PC-9 (cell line): ENCODE measurements around the gene C17orf58. TPM values are rescaled to one million over a fixed set of nuclear protein-coding genes. Genes with fewer than 3 reads are reported as not detected.
A peak's percentile ranks its signal among the peaks of the same experiment; 100 is the strongest.

ENCODE experiments used
- BruUV-seq: library from RNA; stranded (reverse); fragments of 400-500 nt; replicated peaks from 2 replicates; lab custom pipeline; 2021; lab: Mats Ljungman, UMichigan
- CTCF ChIA-PET: fragments of 300-600 bp; sonication (Branson Sonifier 250); formaldehyde crosslinking; loops from one replicate; lab custom pipeline; 2022; ENCODE audit warnings: antibody characterized with exemption; lab: Charles Lee
- POLR2A ChIA-PET: fragments of 300-600 bp; sonication (Branson Sonifier 250); formaldehyde crosslinking; loops from one replicate; lab custom pipeline; 2022; ENCODE audit warnings: antibody characterized with exemption; ENCODE audit not compliant: unreplicated experiment; lab: Charles Lee
- DNase-seq, 2 experiments: peaks; one replicate each; pipeline versions ENCODE4 v3.0.0 to v3.0.0-alpha.2; 2015 to 2022; ENCODE audit warnings: mixed read lengths in 1 of 2
- H2AFZ ChIP-seq: fragments of 200-600 bp; sonication (generic); 2 replicates; pipeline ENCODE4 v1.8.1; 2017; ENCODE audit warnings: antibody characterized with exemption
- H3F3A ChIP-seq: fragments of 200-600 bp; sonication (generic); 2 replicates; pipeline ENCODE4 v1.8.1; 2017; ENCODE audit warnings: antibody characterized with exemption, mild to moderate bottlenecking, low read depth; ENCODE audit not compliant: insufficient read depth
- H3K27ac ChIP-seq: fragments of 200-600 bp; sonication (generic); 2 replicates; pipeline ENCODE4 v1.6.1; 2016; ENCODE audit warnings: mixed run types
- H3K27me3 ChIP-seq: fragments of 200-600 bp; sonication (generic); 2 replicates; pipeline ENCODE4 v1.6.1; 2016; ENCODE audit warnings: low read depth, mixed run types; ENCODE audit not compliant: insufficient read depth
- H3K36me3 ChIP-seq: fragments of 200-600 bp; sonication (generic); 2 replicates; pipeline ENCODE4 v1.6.1; 2016; ENCODE audit warnings: low read depth, mixed run types
- H3K4me1 ChIP-seq: fragments of 200-600 bp; sonication (generic); replicated peaks from 2 replicates; pipeline ENCODE4 v1.6.1; 2016; ENCODE audit warnings: mixed run types; ENCODE audit not compliant: insufficient read depth
- H3K4me2 ChIP-seq: fragments of 200-600 bp; sonication (generic); 2 replicates; pipeline ENCODE4 v1.6.1; 2017; ENCODE audit warnings: mixed run types
- H3K4me3 ChIP-seq: fragments of 200-600 bp; sonication (generic); 2 replicates; pipeline ENCODE4 v1.6.1; 2016; ENCODE audit warnings: mixed run types
- H3K79me2 ChIP-seq: fragments of 200-600 bp; sonication (generic); 2 replicates; pipeline ENCODE4 v1.6.1; 2017; ENCODE audit warnings: low read depth, mixed run types
- H3K9me2 ChIP-seq: fragments of 200-600 bp; sonication (generic); 2 replicates; pipeline ENCODE4 v1.8.1; 2017; ENCODE audit warnings: mild to moderate bottlenecking; ENCODE audit not compliant: insufficient read depth
- H3K9me3 ChIP-seq: fragments of 200-600 bp; sonication (generic); 2 replicates; pipeline ENCODE4 v1.8.1; 2016; ENCODE audit warnings: low read depth; ENCODE audit not compliant: insufficient read depth
- H4K20me1 ChIP-seq: fragments of 200-600 bp; sonication (generic); 2 replicates; pipeline ENCODE4 v1.8.1; 2017; ENCODE audit not compliant: insufficient read depth
- CTCF ChIP-seq: fragments of 200-600 bp; sonication (generic); conservative IDR thresholded peaks from 2 replicates; pipeline ENCODE4 v1.6.1; 2017; ENCODE audit warnings: mixed run types, antibody characterized with exemption, mild to moderate bottlenecking, moderate library complexity
- EZH2 ChIP-seq: fragments of 200-600 bp; sonication (generic); IDR thresholded peaks from 2 replicates; pipeline ENCODE4 v1.8.0; 2017; ENCODE audit warnings: antibody characterized with exemption, low read depth
- intact Hi-C: fragments of 100-400 bp; cut with micrococcal nuclease; formaldehyde crosslinking; loops from one replicate; pipeline ENCODE4 v1.10.0; 2022; ENCODE audit not compliant: unreplicated experiment
- total RNA-seq: library from RNA; stranded (reverse); gene quantifications from 2 replicates; pipeline ENCODE4 v1.2.3, GENCODE V29; 2021

C17orf58 gene
- total RNA-seq, 1 experiment from 2014 or later: 14.5 TPM

- ChIA-PET POLR2A (no interaction called here), CTCF (interaction anchor here (0.7 kb wide), 1 partner anchor 10 kb away, joined by 4 read pairs; no protein-coding TSS in a partner anchor)
- H3K4me3 ChIP-seq: no peak overlapping the region
- TF ChIP-seq EZH2 (no peak), CTCF (no peak)
- no peaks in the 10 kb centered on the region for H3K79me2 ChIP-seq
- H3K36me3 ChIP-seq: peaks cover 51% of the 10 kb centered on the region
- no peak for DNase-seq
- intact Hi-C loops: no loop called here
- no peak overlapping the region for H3K27ac ChIP-seq
- H3K9me2 ChIP-seq: no peaks in the 10 kb centered on the region
- no TSS peak for BruUV-seq
- H3K27me3 ChIP-seq: no peaks in the 10 kb centered on the region
- H4K20me1 ChIP-seq: no peaks in the 10 kb centered on the region
- H3K4me1 ChIP-seq: no peaks in the 10 kb centered on the region
- H3F3A ChIP-seq: no peaks in the 10 kb centered on the region
- no peaks in the 10 kb centered on the region for H3K9me3 ChIP-seq
- H2AFZ ChIP-seq: no peak overlapping the region
- no peak overlapping the region for H3K4me2 ChIP-seq
Measured at GRCh38 chr17:67946513-67946912, 49.8 kb downstream of the C17orf58 start.

GRCh38 chr17:67944035-67944434 lies 52.2 kb downstream of the C17orf58 start:
- no peaks in the 10 kb centered on the region for H3K79me2 ChIP-seq
- H3K27ac ChIP-seq: no peak overlapping the region
- H3K36me3 ChIP-seq: peaks cover 65% of the 10 kb centered on the region
- no peak overlapping the region for H3K4me2 ChIP-seq
- H3K4me3 ChIP-seq: no peak overlapping the region
- H3F3A ChIP-seq: no peaks in the 10 kb centered on the region
- intact Hi-C loops: no loop called here
- TF ChIP-seq CTCF: no peak
- TF ChIP-seq EZH2: no peak
- H3K9me2 ChIP-seq: no peaks in the 10 kb centered on the region
- DNase-seq: no peak
- no peak overlapping the region for H2AFZ ChIP-seq
- no TSS peak for BruUV-seq
- no peaks in the 10 kb centered on the region for H3K4me1 ChIP-seq
- ChIA-PET POLR2A (no interaction called here), CTCF (interaction anchor here (1.0 kb wide), 1 partner anchor 522 kb away, joined by 3 read pairs; no protein-coding TSS in a partner anchor)
- no peaks in the 10 kb centered on the region for H4K20me1 ChIP-seq
- no peaks in the 10 kb centered on the region for H3K27me3 ChIP-seq
- no peaks in the 10 kb centered on the region for H3K9me3 ChIP-seq

GRCh38 chr17:67942810-67943209 lies 53.5 kb downstream of the C17orf58 start:
- Histone ChIP-seq H3K9me2 (no peaks in the 10 kb centered on the region), H3K79me2 (no peaks in the 10 kb centered on the region), H3K4me2 (no peak overlapping the region), H4K20me1 (no peaks in the 10 kb centered on the region), H3K27me3 (no peaks in the 10 kb centered on the region), H2AFZ (no peak overlapping the region), H3K27ac (no peak overlapping the region), H3K4me1 (no peaks in the 10 kb centered on the region), H3K9me3 (no peaks in the 10 kb centered on the region), H3K4me3 (no peak overlapping the region), H3K36me3 (peaks cover 67% of the 10 kb centered on the region), H3F3A (no peaks in the 10 kb centered on the region)
- POLR2A ChIA-PET: interaction anchor here (0.6 to 0.7 kb wide), 2 partner anchors 533 to 742 kb away, joined by 3 to 4 read pairs; no protein-coding TSS in a partner anchor
- no peak for DNase-seq
- CTCF ChIA-PET: interaction anchor here (0.6 kb wide), 1 partner anchor 74 kb away, joined by 3 read pairs; no protein-coding TSS in a partner anchor
- TF ChIP-seq CTCF (peak; percentile 47), EZH2 (no peak)
- BruUV-seq: no TSS peak
- intact Hi-C loops: no loop called here

Other genes starting within 250 kb of the C17orf58 start
- 68.2 and 95.6 TPM in 2 replicates for gene BPTF, start 171.0 kb downstream of the C17orf58 start, total RNA-seq
- 175 and 201 TPM in 2 replicates for gene KPNA2, start 39.3 kb upstream of the C17orf58 start, total RNA-seq